Measurements from ENCODE around the gene PPIF.

Gene PPIF

GRCh38 chr10:79375321-79376077, 28.2 kb downstream of the PPIF start:
- DNase-seq, result no peak

- no peak for DNase-seq
Observed at GRCh38 chr10:79376078-79376628, 28.9 kb downstream of the PPIF start.

- DNase-seq, result no peak
Observed at GRCh38 chr10:79376751-79377556, 29.7 kb downstream of the PPIF start.

- no peak for DNase-seq
Observed at GRCh38 chr10:79377557-79378382, 30.5 kb downstream of the PPIF start.

GRCh38 chr10:79378383-79378646, 31.0 kb downstream of the PPIF start:
- DNase-seq, result no peak

- DNase-seq, result no peak
Observed at GRCh38 chr10:79378647-79379511, 31.6 kb downstream of the PPIF start.

- no peak for DNase-seq
Observed at GRCh38 chr10:79379512-79380124, 32.3 kb downstream of the PPIF start.

GRCh38 chr10:79380125-79380945, 33.1 kb downstream of the PPIF start:
- DNase-seq, result no peak

- DNase-seq, result no peak
Observed at GRCh38 chr10:79380946-79381721, 33.9 kb downstream of the PPIF start.

- no peak for DNase-seq
Observed at GRCh38 chr10:79381804-79382221, 34.5 kb downstream of the PPIF start.

GRCh38 chr10:79382491-79382941, 35.2 kb downstream of the PPIF start:
- DNase-seq, result no peak

GRCh38 chr10:79383974-79384606, 36.8 kb downstream of the PPIF start:
- no peak for DNase-seq

- DNase-seq, result no peak
Observed at GRCh38 chr10:79384773-79385391, 37.6 kb downstream of the PPIF start.

- no peak for DNase-seq
Observed at GRCh38 chr10:79385392-79385795, 38.1 kb downstream of the PPIF start.

- no peak for DNase-seq
Observed at GRCh38 chr10:79385804-79386531, 38.7 kb downstream of the PPIF start.

GRCh38 chr10:79386637-79387465, 39.6 kb downstream of the PPIF start:
- no peak for DNase-seq

GRCh38 chr10:79387466-79387973, 40.3 kb downstream of the PPIF start:
- DNase-seq, result no peak

Measured in NCI-H446 treated with DMSO at 0.1 percent for 48 hours (cell line).